GM23338 (cell line): Measurements from ENCODE around the gene FBLN2. TPM values are rescaled to one million over a fixed set of nuclear protein-coding genes. Genes with fewer than 3 reads are reported as not detected.

Experiments used
- ATAC-seq: fragments of 200-7000 bp; cut with Tn5 transposase; 3 replicates; pipeline ENCODE4 v1.9.1; 2020
- DNase-seq: peaks from one replicate; pipeline ENCODE4 v3.0.0-alpha.2; 2015; ENCODE audit warnings: low spot score
- H2AFZ ChIP-seq: fragments of 200-600 bp; sonication (generic); 2 replicates; pipeline ENCODE4 v1.8.0; 2016; ENCODE audit warnings: antibody characterized with exemption, mild to moderate bottlenecking, moderate library complexity
- H3F3A ChIP-seq: fragments of 200-600 bp; sonication (generic); replicated peaks from 2 replicates; pipeline ENCODE4 v1.8.0; 2017; ENCODE audit warnings: antibody characterized with exemption, mixed run types, low read depth
- H3K27ac ChIP-seq: fragments of 200-600 bp; sonication (generic); 2 replicates; pipeline ENCODE4 v1.6.1; 2016; ENCODE audit warnings: low read depth
- H3K27me3 ChIP-seq: fragments of 200-600 bp; sonication (generic); 2 replicates; pipeline ENCODE4 v1.8.0; 2016; ENCODE audit warnings: mild to moderate bottlenecking, mixed run types, moderate library complexity; ENCODE audit not compliant: insufficient read depth
- H3K36me3 ChIP-seq: fragments of 200-600 bp; sonication (generic); 2 replicates; pipeline ENCODE4 v1.8.0; 2016; ENCODE audit warnings: mild to moderate bottlenecking; ENCODE audit not compliant: insufficient read depth
- H3K4me1 ChIP-seq: fragments of 200-600 bp; sonication (generic); 2 replicates; pipeline ENCODE4 v1.8.0; 2016; ENCODE audit warnings: mild to moderate bottlenecking, moderate library complexity; ENCODE audit not compliant: insufficient read depth
- H3K4me2 ChIP-seq: fragments of 200-600 bp; sonication (generic); 2 replicates; pipeline ENCODE4 v1.7.1; 2017; ENCODE audit warnings: mixed run types
- H3K4me3 ChIP-seq: fragments of 200-600 bp; sonication (generic); 2 replicates; pipeline ENCODE4 v1.6.1; 2016; ENCODE audit warnings: mixed run types
- H3K79me2 ChIP-seq: fragments of 200-600 bp; sonication (generic); replicated peaks from 2 replicates; pipeline ENCODE4 v1.8.0; 2017; ENCODE audit warnings: mild to moderate bottlenecking; ENCODE audit not compliant: insufficient read depth
- H3K9me2 ChIP-seq: fragments of 200-600 bp; sonication (generic); 2 replicates; pipeline ENCODE4 v1.8.0; 2017; ENCODE audit not compliant: insufficient read depth
- H4K20me1 ChIP-seq: fragments of 200-600 bp; sonication (generic); replicated peaks from 2 replicates; pipeline ENCODE4 v1.8.0; 2017; ENCODE audit warnings: mild to moderate bottlenecking; ENCODE audit not compliant: insufficient read depth
- H3K27ac Mint-ChIP-seq: 2 replicates; pipeline ENCODE4 v1.8.0; 2020; ENCODE audit warnings: inconsistent platforms, mild to moderate bottlenecking, moderate library complexity, mixed read lengths
- H3K27me3 Mint-ChIP-seq: 3 replicates; pipeline ENCODE4 v1.8.0; 2022; ENCODE audit warnings: low read depth, mild to moderate bottlenecking, moderate library complexity, mixed read lengths, inconsistent platforms; ENCODE audit not compliant: insufficient read depth, poor library complexity
- H3K36me3 Mint-ChIP-seq: 3 replicates; pipeline ENCODE4 v1.8.0; 2021; ENCODE audit warnings: low read depth, mild to moderate bottlenecking, inconsistent platforms, moderate library complexity, mixed read lengths
- H3K4me1 Mint-ChIP-seq: 3 replicates; pipeline ENCODE4 v1.8.0; 2020; ENCODE audit warnings: mild to moderate bottlenecking, inconsistent platforms, mixed read lengths
- H3K4me3 Mint-ChIP-seq: 3 replicates; pipeline ENCODE4 v1.8.0; 2021; ENCODE audit warnings: moderate library complexity, mild to moderate bottlenecking, inconsistent platforms, mixed read lengths
- H3K9me3 Mint-ChIP-seq: 3 replicates; pipeline ENCODE4 v1.8.0; 2020; ENCODE audit warnings: moderate library complexity, mild to moderate bottlenecking, inconsistent platforms, mixed read lengths
- CREB1 ChIP-seq: fragments of 250-450 bp; sonication (Bioruptor Pico); IDR thresholded peaks from 2 replicates; pipeline ENCODE4 v1.5.0; 2020; ENCODE audit warnings: low read depth, mild to moderate bottlenecking, moderate library complexity
- EZH2phosphoT487 ChIP-seq: fragments of 200-600 bp; sonication (generic); IDR thresholded peaks from one replicate; pipeline ENCODE4 v1.8.1; 2018; ENCODE audit warnings: antibody characterized with exemption; ENCODE audit not compliant: unreplicated experiment
- JUNB ChIP-seq: IDR thresholded peaks from one replicate; pipeline ENCODE4 v1.6.1; 2016; ENCODE audit warnings: antibody characterized with exemption; ENCODE audit not compliant: unreplicated experiment
- POLR2AphosphoS5 ChIP-seq: IDR thresholded peaks from 2 replicates; pipeline ENCODE4 v1.6.1; 2016; ENCODE audit warnings: antibody characterized with exemption, low read depth
- REST ChIP-seq: IDR thresholded peaks from one replicate; pipeline ENCODE4 v1.6.1; 2018; ENCODE audit warnings: antibody characterized with exemption; ENCODE audit not compliant: unreplicated experiment
- STAT1 ChIP-seq: IDR thresholded peaks from one replicate; pipeline ENCODE4 v1.6.1; 2016; ENCODE audit warnings: antibody characterized with exemption; ENCODE audit not compliant: unreplicated experiment
- ZNF114 ChIP-seq: fragments of 250-450 bp; sonication (Bioruptor Pico); IDR thresholded peaks from 2 replicates; pipeline ENCODE4 v1.5.0; 2020; ENCODE audit warnings: mild to moderate bottlenecking, moderate library complexity
- ZNF331 ChIP-seq: fragments of 250-450 bp; sonication (Bioruptor Pico); IDR thresholded peaks from 2 replicates; pipeline ENCODE4 v1.5.0; 2020; ENCODE audit warnings: low read depth, mild to moderate bottlenecking, moderate library complexity
- polyA plus RNA-seq: library from polyadenylated mRNA; unstranded; fragments of >200 nt; fragmentation: Nextera tagmentation; extraction: Ambion mirVana; gene quantifications from 2 replicates; pipeline ENCODE4 v1.2.1, GENCODE V29; 2016
- total RNA-seq: library from RNA; depleted of rRNA; stranded (reverse); fragments of >200 nt; shearing (Covaris generic); gene quantifications from 2 replicates; pipeline ENCODE4 v1.2.3, GENCODE V29; 2014
- TF ChIP-seq, protein P1 (sequence below): IDR thresholded peaks from 2 replicates; pipeline ENCODE4 v1.6.1; 2016; ENCODE audit warnings: antibody characterized with exemption
- TF ChIP-seq, protein P2 (sequence below): fragments of 250-450 bp; sonication (Bioruptor Pico); IDR thresholded peaks from 2 replicates; pipeline ENCODE4 v1.5.0; 2020; ENCODE audit warnings: mild to moderate bottlenecking, moderate library complexity

The FBLN2 gene
- total and polyA plus RNA-seq, 2 experiments from 2014 or later: 18.8 to 26.8 TPM

- no peak for TF ChIP-seq REST
- TF ChIP-seq POLR2AphosphoS5: no peak
Observed at GRCh38 chr3:13536432-13536831, 12.5 kb upstream of the FBLN2 start (continued).

DNA sequence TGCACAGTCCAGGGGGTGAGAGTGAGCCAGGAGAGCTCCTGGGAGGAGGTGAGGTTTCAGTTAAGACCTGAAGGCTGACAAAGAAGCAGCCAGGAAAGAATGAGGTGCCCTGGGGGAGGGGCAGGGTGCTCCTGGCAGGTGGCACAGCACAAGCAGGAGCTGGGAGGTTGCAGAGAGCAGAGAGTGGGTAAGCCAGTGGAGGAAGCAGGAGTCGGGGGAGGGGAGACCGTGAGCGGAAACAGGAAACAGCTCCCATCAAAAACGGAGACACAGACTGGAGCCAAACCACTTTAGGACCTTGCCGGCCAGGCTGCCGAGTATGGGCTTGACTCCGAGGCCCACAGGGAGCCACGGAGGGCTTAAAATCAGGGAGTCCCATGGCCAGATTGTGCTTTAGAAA lies 12.1 kb upstream of the FBLN2 start:
- H3K79me2 ChIP-seq: no peaks in the 10 kb centered on the region
- H3K27me3 ChIP-seq: no peaks in the 10 kb centered on the region
- H3K4me3 Mint-ChIP-seq: no peak overlapping the region; the same call in 2 of the 3 replicates
- H3K36me3 Mint-ChIP-seq: peaks cover 2% of the 10 kb centered on the region; the same call in 1 of the 3 replicates
- peaks cover 20% of the 10 kb centered on the region for H3K27me3 Mint-ChIP-seq
- H2AFZ ChIP-seq: peak overlapping the region; percentile 90
- H3F3A ChIP-seq: no peaks in the 10 kb centered on the region
- ATAC-seq (peak; percentile 39), DNase-seq (peak; percentile 42)
- H3K9me3 Mint-ChIP-seq: peaks cover 12% of the 10 kb centered on the region
- no peak overlapping the region for H3K27ac ChIP-seq
- no peaks in the 10 kb centered on the region for H3K9me2 ChIP-seq
- H3K4me1 ChIP-seq: peaks cover 9% of the 10 kb centered on the region; the same call in 1 of the 2 replicates
- no peak overlapping the region; the same call in 1 of the 2 replicates for H3K27ac Mint-ChIP-seq
- no peaks in the 10 kb centered on the region for H4K20me1 ChIP-seq
- peaks cover 15% of the 10 kb centered on the region for H3K4me1 Mint-ChIP-seq
- peak overlapping the region; percentile 64; the same call in 1 of the 2 replicates for H3K4me2 ChIP-seq
- TF ChIP-seq EZH2phosphoT487 (no peak), CREB1 (no peak), ZNF114 (CRISPR knock-in tag) (no peak), POLR2AphosphoS5 (no peak), ZNF331 (no peak), REST (no peak), STAT1 (no peak), JUNB (no peak)
- TF ChIP-seq, protein P1, sequence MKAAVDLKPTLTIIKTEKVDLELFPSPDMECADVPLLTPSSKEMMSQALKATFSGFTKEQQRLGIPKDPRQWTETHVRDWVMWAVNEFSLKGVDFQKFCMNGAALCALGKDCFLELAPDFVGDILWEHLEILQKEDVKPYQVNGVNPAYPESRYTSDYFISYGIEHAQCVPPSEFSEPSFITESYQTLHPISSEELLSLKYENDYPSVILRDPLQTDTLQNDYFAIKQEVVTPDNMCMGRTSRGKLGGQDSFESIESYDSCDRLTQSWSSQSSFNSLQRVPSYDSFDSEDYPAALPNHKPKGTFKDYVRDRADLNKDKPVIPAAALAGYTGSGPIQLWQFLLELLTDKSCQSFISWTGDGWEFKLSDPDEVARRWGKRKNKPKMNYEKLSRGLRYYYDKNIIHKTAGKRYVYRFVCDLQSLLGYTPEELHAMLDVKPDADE: no peak
- TF ChIP-seq, protein P2, sequence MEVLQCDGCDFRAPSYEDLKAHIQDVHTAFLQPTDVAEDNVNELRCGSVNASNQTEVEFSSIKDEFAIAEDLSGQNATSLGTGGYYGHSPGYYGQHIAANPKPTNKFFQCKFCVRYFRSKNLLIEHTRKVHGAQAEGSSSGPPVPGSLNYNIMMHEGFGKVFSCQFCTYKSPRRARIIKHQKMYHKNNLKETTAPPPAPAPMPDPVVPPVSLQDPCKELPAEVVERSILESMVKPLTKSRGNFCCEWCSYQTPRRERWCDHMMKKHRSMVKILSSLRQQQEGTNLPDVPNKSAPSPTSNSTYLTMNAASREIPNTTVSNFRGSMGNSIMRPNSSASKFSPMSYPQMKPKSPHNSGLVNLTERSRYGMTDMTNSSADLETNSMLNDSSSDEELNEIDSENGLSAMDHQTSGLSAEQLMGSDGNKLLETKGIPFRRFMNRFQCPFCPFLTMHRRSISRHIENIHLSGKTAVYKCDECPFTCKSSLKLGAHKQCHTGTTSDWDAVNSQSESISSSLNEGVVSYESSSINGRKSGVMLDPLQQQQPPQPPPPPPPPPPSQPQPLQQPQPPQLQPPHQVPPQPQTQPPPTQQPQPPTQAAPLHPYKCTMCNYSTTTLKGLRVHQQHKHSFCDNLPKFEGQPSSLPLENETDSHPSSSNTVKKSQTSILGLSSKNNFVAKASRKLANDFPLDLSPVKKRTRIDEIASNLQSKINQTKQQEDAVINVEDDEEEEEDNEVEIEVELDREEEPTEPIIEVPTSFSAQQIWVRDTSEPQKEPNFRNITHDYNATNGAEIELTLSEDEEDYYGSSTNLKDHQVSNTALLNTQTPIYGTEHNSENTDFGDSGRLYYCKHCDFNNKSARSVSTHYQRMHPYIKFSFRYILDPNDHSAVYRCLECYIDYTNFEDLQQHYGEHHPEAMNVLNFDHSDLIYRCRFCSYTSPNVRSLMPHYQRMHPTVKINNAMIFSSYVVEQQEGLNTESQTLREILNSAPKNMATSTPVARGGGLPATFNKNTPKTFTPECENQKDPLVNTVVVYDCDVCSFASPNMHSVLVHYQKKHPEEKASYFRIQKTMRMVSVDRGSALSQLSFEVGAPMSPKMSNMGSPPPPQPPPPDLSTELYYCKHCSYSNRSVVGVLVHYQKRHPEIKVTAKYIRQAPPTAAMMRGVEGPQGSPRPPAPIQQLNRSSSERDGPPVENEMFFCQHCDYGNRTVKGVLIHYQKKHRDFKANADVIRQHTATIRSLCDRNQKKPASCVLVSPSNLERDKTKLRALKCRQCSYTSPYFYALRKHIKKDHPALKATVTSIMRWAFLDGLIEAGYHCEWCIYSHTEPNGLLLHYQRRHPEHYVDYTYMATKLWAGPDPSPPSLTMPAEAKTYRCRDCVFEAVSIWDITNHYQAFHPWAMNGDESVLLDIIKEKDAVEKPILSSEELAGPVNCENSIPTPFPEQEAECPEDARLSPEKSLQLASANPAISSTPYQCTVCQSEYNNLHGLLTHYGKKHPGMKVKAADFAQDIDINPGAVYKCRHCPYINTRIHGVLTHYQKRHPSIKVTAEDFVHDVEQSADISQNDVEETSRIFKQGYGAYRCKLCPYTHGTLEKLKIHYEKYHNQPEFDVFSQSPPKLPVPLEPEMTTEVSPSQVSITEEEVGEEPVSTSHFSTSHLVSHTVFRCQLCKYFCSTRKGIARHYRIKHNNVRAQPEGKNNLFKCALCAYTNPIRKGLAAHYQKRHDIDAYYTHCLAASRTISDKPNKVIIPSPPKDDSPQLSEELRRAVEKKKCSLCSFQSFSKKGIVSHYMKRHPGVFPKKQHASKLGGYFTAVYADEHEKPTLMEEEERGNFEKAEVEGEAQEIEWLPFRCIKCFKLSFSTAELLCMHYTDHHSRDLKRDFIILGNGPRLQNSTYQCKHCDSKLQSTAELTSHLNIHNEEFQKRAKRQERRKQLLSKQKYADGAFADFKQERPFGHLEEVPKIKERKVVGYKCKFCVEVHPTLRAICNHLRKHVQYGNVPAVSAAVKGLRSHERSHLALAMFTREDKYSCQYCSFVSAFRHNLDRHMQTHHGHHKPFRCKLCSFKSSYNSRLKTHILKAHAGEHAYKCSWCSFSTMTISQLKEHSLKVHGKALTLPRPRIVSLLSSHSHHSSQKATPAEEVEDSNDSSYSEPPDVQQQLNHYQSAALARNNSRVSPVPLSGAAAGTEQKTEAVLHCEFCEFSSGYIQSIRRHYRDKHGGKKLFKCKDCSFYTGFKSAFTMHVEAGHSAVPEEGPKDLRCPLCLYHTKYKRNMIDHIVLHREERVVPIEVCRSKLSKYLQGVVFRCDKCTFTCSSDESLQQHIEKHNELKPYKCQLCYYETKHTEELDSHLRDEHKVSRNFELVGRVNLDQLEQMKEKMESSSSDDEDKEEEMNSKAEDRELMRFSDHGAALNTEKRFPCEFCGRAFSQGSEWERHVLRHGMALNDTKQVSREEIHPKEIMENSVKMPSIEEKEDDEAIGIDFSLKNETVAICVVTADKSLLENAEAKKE: no peak
- peaks cover 1% of the 10 kb centered on the region; the same call in 1 of the 2 replicates for H3K36me3 ChIP-seq
- H3K4me3 ChIP-seq: no peak overlapping the region
